ENCODE results near the gene CIB2.

Gene CIB2

DNA sequence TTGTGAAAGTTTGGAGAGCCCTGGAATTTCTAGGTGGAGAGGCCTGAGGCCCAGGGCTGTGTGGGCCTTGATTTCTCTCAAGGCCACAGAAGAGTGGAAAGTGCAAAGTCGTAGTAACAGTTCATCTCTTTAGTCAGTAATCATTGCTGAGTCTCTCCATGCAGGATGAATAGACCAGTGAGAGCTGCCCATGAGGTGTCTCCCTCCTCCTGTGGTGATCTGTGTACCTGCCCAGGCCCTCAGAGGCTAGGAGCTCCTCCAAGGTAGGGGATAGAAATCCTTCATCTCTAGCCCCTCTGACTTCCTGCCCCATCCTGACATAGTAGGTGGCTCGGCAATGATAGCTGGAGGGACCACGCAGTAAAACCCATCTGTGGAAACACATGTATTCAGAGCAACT is 11.1 kb upstream of the CIB2 start:
- Histone ChIP-seq H3K36me3 (ENCODE audit: insufficient read depth, low read length) (no peaks in the 10 kb centered on the region), H3K27me3 (ENCODE audit: insufficient read depth, low read length) (no peaks in the 10 kb centered on the region), H2AFZ (ENCODE audit: low read depth, low read length) (no peak overlapping the region), H3K9me3 (ENCODE audit: low read length) (no peaks in the 10 kb centered on the region), H3K4me3 (ENCODE audit: low read length) (no peak overlapping the region), H3K4me1 (ENCODE audit: insufficient read depth, low read length) (no peaks in the 10 kb centered on the region)

DNA sequence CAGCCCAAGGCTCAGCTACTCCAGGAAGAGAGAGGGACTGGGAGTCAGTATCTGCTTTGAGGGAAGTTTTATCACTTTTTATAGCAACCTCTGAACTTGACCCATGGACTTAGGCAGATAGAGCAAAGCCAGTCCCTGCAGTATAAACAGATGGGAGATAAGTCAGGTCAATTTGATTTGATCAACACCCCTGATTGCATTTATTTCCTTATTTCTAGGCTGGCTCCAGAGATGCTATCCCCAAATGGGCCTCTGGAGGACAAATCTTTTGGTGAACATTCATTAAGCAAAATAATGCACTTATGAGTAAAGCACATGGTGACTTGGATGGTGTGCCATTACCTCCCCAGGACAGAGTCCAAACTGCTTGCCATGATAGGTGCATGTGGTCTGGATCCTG is 9.0 kb upstream of the CIB2 start:
- H3K4me3 ChIP-seq (ENCODE audit: low read length), result no peak overlapping the region
- H3K36me3 ChIP-seq (ENCODE audit: insufficient read depth, low read length), result no peaks in the 10 kb centered on the region
- no peaks in the 10 kb centered on the region for H3K9me3 ChIP-seq (ENCODE audit: low read length)
- no peaks in the 10 kb centered on the region for H3K4me1 ChIP-seq (ENCODE audit: insufficient read depth, low read length)
- H3K27me3 ChIP-seq (ENCODE audit: insufficient read depth, low read length), result no peaks in the 10 kb centered on the region
- H2AFZ ChIP-seq (ENCODE audit: low read depth, low read length), result no peak overlapping the region

DNA sequence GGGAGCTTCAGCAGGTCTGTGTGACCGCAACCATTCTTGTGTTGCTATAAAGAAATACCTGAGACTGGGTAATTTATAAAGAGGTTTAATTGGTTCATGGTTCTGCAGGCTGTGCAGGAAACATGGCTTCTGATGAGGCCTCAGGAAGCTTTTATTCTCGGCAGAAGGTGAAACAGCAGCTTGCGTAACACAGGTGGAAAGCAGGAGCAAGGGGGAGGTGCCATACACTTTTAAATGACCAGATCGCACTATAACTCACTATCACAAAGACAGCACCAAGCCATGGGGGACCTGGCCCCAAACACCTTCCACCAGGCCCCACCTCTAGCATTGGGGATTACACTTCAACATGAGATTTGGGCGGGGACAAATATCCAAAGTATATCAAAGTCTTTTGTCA is 8.3 kb upstream of the CIB2 start:
- no peak overlapping the region for H2AFZ ChIP-seq (ENCODE audit: low read depth, low read length)
- H3K4me1 ChIP-seq (ENCODE audit: insufficient read depth, low read length), result no peaks in the 10 kb centered on the region
- H3K36me3 ChIP-seq (ENCODE audit: insufficient read depth, low read length), result no peaks in the 10 kb centered on the region
- H3K4me3 ChIP-seq (ENCODE audit: low read length), result no peak overlapping the region
- H3K9me3 ChIP-seq (ENCODE audit: low read length), result no peaks in the 10 kb centered on the region
- no peaks in the 10 kb centered on the region for H3K27me3 ChIP-seq (ENCODE audit: insufficient read depth, low read length)

DNA sequence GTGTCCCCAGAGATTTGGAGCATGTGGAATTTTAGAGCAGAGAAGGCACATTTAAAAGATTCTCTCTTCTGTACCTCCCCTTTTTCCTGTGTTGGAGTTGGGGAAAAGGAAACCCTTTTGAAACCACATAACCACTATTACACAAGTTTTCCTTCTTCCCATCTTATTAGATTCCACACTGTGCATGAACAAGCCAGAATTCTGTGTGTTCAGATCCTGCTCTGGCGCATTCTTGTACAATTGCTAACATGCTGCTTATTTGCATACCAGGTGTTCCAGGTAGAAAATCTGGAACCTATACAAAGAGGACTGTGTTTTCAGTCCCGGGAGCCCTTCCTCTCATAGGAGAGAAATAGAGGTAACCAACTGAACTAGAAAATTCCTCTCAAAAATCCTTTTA is 2.6 kb upstream of the CIB2 start:
- H2AFZ ChIP-seq (ENCODE audit: low read depth, low read length), result no peak overlapping the region
- peaks cover 8% of the 10 kb centered on the region for H3K4me1 ChIP-seq (ENCODE audit: insufficient read depth, low read length)
- H3K27me3 ChIP-seq (ENCODE audit: insufficient read depth, low read length), result no peaks in the 10 kb centered on the region
- H3K9me3 ChIP-seq (ENCODE audit: low read length), result no peaks in the 10 kb centered on the region
- no peaks in the 10 kb centered on the region for H3K36me3 ChIP-seq (ENCODE audit: insufficient read depth, low read length)
- no peak overlapping the region for H3K4me3 ChIP-seq (ENCODE audit: low read length)

DNA sequence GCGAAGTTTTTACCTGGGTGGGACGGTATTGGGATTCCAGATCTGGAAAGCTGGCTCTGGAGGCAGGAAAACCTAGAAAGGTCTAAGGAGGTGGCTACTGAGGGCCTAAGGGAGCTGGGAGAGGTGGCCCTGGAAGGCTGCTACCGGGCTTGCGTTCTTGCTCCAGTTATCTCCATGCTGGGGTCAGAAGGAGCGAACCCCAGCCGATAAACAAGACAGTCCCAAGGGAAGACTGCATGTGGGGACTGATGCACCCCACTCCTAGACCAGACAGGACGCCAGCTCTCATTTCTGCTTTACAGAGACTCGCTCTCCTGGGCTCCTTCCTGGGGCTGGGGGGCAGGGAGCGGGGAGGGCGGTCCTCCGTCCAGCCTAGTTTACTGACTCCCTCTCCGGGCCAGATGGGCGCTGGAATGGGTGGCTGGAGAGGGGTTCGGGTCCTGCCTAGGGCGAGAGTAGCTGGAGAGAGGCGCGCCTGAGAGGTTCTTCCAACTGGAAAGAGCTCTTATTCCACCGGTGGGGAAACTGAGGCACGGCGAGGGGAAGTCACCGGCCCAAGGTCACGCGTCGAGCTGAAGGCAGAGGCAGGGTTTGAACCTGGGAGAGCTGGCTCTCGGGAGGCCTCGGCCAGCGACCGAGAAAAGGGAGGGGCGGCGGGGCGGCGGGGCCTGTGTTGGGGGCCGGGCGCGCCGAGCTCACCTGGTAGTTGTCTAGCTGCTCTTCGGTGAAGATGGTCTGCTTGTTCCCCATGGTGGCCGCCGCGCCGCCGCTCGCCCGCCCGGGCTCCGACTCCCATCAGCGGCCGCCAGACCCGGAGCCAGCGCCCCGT is 565 bp downstream of the CIB2 start:
- Histone ChIP-seq H3K4me3 (ENCODE audit: low read length) (peak overlapping the region; percentile 71), H3K4me1 (ENCODE audit: insufficient read depth, low read length) (peaks cover 8% of the 10 kb centered on the region), H3K27me3 (ENCODE audit: insufficient read depth, low read length) (no peaks in the 10 kb centered on the region), H3K36me3 (ENCODE audit: insufficient read depth, low read length) (no peaks in the 10 kb centered on the region), H2AFZ (ENCODE audit: low read depth, low read length) (peak overlapping the region; percentile 33), H3K9me3 (ENCODE audit: low read length) (no peaks in the 10 kb centered on the region)

DNA sequence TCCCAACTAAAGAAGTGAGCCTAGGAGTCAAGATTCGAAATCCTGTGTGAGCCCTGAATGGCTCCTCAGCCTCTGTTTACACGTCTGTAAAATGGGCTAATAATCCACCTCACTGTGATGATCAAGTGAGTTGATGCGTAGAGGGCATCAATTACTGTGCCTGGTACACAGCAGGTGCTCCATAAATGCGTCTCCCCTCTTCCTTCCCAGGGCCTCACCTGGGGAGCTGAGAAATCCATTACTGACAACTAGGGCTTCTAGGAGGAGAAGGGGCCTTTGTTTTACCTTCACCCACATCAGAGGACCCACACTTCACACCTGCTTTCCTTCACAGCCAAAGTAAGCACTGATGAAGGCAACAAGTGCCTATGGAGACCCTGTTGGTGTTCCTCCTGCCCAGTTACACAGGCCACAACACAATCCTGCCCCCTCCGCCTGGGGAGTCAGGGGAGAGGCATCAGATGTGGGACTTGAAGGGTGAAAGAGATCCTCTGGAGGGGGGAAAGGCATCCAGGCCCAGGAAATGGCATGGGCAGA is 1.4 kb downstream of the CIB2 start:
- H3K4me3 ChIP-seq (ENCODE audit: low read length), result no peak overlapping the region
- H3K4me1 ChIP-seq (ENCODE audit: insufficient read depth, low read length), result peaks cover 8% of the 10 kb centered on the region
- no peaks in the 10 kb centered on the region for H3K36me3 ChIP-seq (ENCODE audit: insufficient read depth, low read length)
- no peaks in the 10 kb centered on the region for H3K9me3 ChIP-seq (ENCODE audit: low read length)
- H2AFZ ChIP-seq (ENCODE audit: low read depth, low read length), result no peak overlapping the region
- no peaks in the 10 kb centered on the region for H3K27me3 ChIP-seq (ENCODE audit: insufficient read depth, low read length)

DNA sequence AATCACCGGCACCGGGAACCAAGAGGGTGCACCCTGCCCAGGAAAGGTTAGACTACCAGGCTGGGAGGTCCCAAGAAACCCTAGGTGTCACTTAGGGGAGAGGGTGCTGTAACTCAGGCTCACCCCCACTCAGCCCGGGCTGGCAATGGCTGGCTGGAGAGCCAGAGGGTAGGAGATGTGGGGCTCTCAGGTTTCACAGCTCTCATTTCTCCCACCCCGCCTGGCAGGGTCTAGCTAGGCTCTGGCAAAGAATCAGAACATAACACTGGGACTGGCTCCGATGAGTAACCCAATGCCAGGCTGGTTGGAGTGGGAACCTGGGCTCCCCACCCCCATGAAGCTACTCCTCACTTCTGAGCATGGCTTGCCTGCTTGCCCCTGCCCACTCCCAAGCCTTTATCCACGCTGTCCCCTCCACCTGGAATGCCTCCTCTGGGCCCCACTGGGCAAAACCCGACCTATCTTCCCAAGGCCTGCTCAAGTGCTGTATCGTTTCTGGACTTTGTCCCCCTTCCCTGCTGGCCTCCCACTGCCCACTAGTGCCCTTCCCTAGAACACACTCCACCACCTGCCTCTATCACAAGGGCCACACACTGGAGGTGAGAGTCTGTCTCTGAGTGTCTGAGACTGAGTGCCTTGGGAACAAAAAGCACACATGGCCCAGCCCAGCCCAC is 2.0 kb downstream of the CIB2 start:
- no peaks in the 10 kb centered on the region for H3K27me3 ChIP-seq (ENCODE audit: insufficient read depth, low read length)
- no peaks in the 10 kb centered on the region for H3K9me3 ChIP-seq (ENCODE audit: low read length)
- H3K4me1 ChIP-seq (ENCODE audit: insufficient read depth, low read length), result peaks cover 8% of the 10 kb centered on the region
- no peak overlapping the region for H3K4me3 ChIP-seq (ENCODE audit: low read length)
- no peaks in the 10 kb centered on the region for H3K36me3 ChIP-seq (ENCODE audit: insufficient read depth, low read length)
- no peak overlapping the region for H2AFZ ChIP-seq (ENCODE audit: low read depth, low read length)

DNA sequence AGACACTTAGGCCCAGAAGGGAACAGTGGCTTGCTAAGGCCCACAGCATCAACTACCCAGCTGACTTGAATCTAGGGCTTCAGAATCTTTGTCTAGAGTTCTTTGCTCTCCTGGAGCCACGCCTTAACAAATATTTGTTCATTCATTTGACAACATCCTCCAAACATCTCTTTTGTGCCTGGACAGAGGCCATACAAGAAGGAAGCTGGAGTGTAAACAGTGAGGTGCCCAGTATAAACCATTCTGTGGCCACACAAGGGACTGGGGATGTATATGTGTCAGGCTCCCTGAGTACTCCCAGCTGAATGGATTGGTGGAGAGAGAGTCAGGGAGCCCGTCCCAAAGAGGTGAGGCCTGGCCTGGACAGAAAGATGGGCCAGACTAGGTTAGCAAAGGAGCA is 3.4 kb downstream of the CIB2 start:
- no peaks in the 10 kb centered on the region for H3K27me3 ChIP-seq (ENCODE audit: insufficient read depth, low read length)
- H3K4me1 ChIP-seq (ENCODE audit: insufficient read depth, low read length), result peaks cover 8% of the 10 kb centered on the region
- no peaks in the 10 kb centered on the region for H3K36me3 ChIP-seq (ENCODE audit: insufficient read depth, low read length)
- H3K9me3 ChIP-seq (ENCODE audit: low read length), result no peaks in the 10 kb centered on the region
- no peak overlapping the region for H2AFZ ChIP-seq (ENCODE audit: low read depth, low read length)
- H3K4me3 ChIP-seq (ENCODE audit: low read length), result no peak overlapping the region

DNA sequence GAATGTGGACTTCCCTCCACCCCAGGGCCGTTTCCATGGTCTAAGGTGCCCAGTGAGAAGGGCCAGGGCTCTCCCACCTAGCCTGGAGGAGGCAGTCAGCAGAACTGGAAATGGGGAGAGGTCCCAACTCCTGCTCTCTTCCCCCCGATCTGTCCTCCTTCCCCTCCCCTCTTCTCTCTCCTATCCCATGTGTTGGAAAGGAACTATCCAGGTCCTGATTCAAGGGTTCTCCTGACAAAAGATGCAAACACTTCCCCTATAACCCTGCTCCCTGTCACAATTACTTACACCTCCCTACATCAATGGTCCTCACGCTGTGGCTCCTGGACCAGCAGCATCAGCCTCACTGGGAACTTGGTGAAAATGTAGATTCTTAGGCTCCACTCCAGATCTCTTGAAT is 6.0 kb downstream of the CIB2 start:
- Histone ChIP-seq H3K27me3 (ENCODE audit: insufficient read depth, low read length) (no peaks in the 10 kb centered on the region), H3K4me3 (ENCODE audit: low read length) (no peak overlapping the region), H3K9me3 (ENCODE audit: low read length) (no peaks in the 10 kb centered on the region), H2AFZ (ENCODE audit: low read depth, low read length) (no peak overlapping the region), H3K36me3 (ENCODE audit: insufficient read depth, low read length) (no peaks in the 10 kb centered on the region), H3K4me1 (ENCODE audit: insufficient read depth, low read length) (no peaks in the 10 kb centered on the region)

DNA sequence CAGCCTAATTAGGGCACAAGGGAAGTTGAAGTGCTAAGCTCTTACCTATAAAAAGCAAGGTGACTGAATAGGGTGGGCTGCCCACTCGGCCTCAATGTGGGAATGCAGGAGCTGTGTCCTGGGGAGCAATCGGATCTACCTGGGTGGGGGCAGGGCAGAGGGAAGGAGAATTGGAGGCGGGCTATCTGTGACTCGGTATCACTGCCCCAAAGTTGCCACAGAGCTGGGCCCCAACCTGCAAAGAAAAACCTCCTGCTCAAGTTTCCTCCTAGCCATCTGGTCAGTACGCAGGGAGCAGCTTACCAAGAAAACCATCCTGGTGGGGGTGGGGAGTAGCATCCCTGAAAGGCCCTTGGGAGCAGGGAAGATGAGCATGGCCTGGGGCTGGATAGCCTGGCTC is 10.7 kb downstream of the CIB2 start:
- Histone ChIP-seq H2AFZ (ENCODE audit: low read depth, low read length) (no peak overlapping the region), H3K4me1 (ENCODE audit: insufficient read depth, low read length) (peaks cover 2% of the 10 kb centered on the region), H3K9me3 (ENCODE audit: low read length) (no peaks in the 10 kb centered on the region), H3K4me3 (ENCODE audit: low read length) (no peak overlapping the region), H3K27me3 (ENCODE audit: insufficient read depth, low read length) (no peaks in the 10 kb centered on the region), H3K36me3 (ENCODE audit: insufficient read depth, low read length) (no peaks in the 10 kb centered on the region)

DNA sequence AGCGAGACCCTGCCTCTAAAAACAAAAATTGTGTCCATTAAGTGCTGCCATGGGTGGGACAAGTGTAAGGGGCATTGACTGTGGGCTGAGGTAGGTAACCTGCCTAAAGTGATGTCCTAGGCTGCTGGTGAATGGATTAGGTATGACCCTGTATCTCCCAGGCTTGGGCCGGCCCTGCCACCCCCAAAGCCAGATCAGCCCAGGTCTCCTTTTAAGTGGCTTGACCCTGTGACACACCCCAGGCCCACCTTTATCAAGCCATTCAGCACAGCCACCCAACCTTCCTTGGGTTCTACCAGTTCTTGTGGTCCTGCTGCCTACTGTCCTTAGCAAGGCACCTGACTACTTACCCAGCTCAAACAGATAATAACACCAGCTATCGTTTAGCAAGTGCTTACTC is 18.7 kb downstream of the CIB2 start:
- no peaks in the 10 kb centered on the region for H3K27me3 ChIP-seq (ENCODE audit: insufficient read depth, low read length)
- H2AFZ ChIP-seq (ENCODE audit: low read depth, low read length), result no peak overlapping the region
- no peak overlapping the region for H3K4me3 ChIP-seq (ENCODE audit: low read length)
- H3K4me1 ChIP-seq (ENCODE audit: insufficient read depth, low read length), result peaks cover 3% of the 10 kb centered on the region
- no peaks in the 10 kb centered on the region for H3K9me3 ChIP-seq (ENCODE audit: low read length)
- no peaks in the 10 kb centered on the region for H3K36me3 ChIP-seq (ENCODE audit: insufficient read depth, low read length)

DNA sequence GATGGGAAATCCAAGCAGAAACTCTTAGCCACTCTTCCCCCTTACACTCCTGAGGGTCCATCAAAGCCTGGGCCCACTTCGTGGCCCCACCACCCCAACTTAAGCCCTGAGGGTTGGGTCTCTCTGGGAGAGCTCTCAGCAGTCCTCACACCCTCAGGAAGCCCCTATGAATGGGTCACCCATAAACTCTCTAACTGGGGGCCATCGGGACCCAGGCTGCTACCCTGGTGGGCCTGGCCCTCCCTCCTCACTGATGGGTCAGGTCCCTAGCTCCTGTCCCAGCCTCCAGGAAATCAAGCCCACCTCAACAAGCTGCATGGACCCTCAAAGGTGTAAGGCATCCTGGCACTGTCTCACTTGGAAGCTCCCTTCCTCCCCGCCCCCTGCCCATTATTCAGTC is 19.5 kb downstream of the CIB2 start:
- Histone ChIP-seq H3K36me3 (ENCODE audit: insufficient read depth, low read length) (no peaks in the 10 kb centered on the region), H3K9me3 (ENCODE audit: low read length) (no peaks in the 10 kb centered on the region), H2AFZ (ENCODE audit: low read depth, low read length) (no peak overlapping the region), H3K27me3 (ENCODE audit: insufficient read depth, low read length) (no peaks in the 10 kb centered on the region), H3K4me3 (ENCODE audit: low read length) (no peak overlapping the region), H3K4me1 (ENCODE audit: insufficient read depth, low read length) (peaks cover 2% of the 10 kb centered on the region)

DNA sequence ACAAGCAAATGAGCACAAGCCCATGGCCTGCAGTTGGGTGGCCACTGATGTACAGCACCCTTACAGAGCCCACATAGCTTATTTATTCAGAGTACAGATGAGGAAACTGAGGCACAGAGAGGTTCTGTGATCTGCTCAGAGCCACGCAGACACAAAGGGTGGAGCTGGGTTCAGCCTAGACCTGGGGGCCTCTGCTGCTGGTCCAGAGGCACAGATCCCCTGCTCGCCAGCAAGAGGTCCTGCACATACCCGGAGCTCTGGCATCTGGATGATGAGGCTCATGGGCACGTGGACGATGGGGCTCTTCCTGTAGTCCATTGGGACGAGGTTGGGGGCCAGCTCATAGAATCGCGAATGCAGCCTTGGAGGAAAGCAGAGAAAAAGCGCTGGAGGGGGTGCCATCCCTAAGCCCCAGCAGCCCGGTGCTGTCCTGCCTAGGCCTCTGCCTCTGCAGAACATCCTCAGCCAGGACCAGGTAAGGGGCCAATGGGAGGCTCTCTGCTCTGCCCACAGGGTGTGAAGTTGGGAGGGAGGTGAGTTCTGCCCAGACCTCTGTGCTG is 20.2 kb downstream of the CIB2 start:
- no peak overlapping the region for H3K4me3 ChIP-seq (ENCODE audit: low read length)
- no peaks in the 10 kb centered on the region for H3K27me3 ChIP-seq (ENCODE audit: insufficient read depth, low read length)
- H3K36me3 ChIP-seq (ENCODE audit: insufficient read depth, low read length), result no peaks in the 10 kb centered on the region
- H3K9me3 ChIP-seq (ENCODE audit: low read length), result no peaks in the 10 kb centered on the region
- H2AFZ ChIP-seq (ENCODE audit: low read depth, low read length), result no peak overlapping the region
- peaks cover 2% of the 10 kb centered on the region for H3K4me1 ChIP-seq (ENCODE audit: insufficient read depth, low read length)
